Measurements from ENCODE around the gene ST3GAL4. TPM values are rescaled to one million over a fixed set of nuclear protein-coding genes. Genes with fewer than 3 reads are reported as not detected.
A peak's percentile ranks its signal among the peaks of the same experiment; 100 is the strongest.

Gene ST3GAL4
- total and polyA plus RNA-seq, 4 donors = 23.6 to 38.3 (median 31.7) TPM

DNA sequence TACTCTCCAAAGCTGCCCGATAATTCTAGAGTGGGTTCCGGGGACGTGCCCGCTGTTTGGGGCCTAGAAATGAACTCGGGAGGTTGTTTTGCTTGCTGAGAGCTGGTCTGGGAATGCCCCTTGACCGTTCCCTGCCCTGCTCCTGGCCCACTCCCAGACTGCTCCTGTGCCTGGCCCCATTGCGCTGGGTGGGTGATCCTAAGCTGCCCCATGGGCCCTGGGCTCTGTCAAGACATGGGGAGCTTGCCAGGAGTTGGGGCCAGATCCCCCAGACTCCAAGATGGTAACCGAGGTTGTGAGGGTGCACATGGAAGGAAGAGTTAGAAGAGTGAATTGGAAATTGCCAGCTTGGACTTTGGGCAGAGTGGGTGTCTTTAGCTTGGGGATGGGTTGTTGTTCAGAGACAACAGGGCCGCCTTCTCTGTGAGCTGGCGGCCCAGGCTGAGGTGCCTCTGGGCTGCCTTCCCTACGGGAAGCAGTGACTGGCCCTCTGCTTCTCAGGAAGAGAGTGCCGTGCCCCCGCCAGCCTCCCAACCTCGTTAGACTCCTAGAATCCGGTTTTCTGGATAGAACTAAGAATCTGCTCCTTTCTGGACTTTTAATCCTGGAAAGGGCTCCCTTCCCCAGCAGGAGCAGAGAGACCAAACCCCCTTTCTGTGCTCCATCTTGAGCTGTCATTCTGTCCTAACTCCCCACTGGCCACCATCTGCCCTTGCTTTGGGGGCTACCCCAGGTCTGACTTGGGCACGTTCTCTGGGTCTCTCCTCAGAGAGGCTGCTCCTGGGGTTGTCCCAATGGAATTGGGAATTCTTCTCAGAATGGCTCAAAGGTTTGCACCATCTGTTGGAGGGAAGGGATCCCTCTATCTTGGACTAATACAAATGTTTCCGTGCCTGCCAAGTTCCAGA is 1.8 kb downstream of the ST3GAL4 start:
- peaks cover 0 to 2% (median 0%) of the 10 kb centered on the region in 4 donors for H3K36me3 ChIP-seq (ENCODE audit: control insufficient read depth in 4 of 4, insufficient read depth in 4 of 4, low read length in 4 of 4)
- H3K27me3 ChIP-seq (ENCODE audit: control insufficient read depth in 3 of 3, insufficient read depth in 3 of 3, low read length in 2 of 3) = no peaks in the 10 kb centered on the region
- H3K9me3 ChIP-seq (ENCODE audit: control insufficient read depth in 4 of 4, insufficient read depth in 3 of 4, low read length in 3 of 4) = no peaks in the 10 kb centered on the region
- H3K27ac ChIP-seq (ENCODE audit: low read depth in 1 of 2, low read length in 1 of 2) = peak overlapping the region; percentile 43 to 79
- no peak for DNase-seq
- TF ChIP-seq, protein P1, sequence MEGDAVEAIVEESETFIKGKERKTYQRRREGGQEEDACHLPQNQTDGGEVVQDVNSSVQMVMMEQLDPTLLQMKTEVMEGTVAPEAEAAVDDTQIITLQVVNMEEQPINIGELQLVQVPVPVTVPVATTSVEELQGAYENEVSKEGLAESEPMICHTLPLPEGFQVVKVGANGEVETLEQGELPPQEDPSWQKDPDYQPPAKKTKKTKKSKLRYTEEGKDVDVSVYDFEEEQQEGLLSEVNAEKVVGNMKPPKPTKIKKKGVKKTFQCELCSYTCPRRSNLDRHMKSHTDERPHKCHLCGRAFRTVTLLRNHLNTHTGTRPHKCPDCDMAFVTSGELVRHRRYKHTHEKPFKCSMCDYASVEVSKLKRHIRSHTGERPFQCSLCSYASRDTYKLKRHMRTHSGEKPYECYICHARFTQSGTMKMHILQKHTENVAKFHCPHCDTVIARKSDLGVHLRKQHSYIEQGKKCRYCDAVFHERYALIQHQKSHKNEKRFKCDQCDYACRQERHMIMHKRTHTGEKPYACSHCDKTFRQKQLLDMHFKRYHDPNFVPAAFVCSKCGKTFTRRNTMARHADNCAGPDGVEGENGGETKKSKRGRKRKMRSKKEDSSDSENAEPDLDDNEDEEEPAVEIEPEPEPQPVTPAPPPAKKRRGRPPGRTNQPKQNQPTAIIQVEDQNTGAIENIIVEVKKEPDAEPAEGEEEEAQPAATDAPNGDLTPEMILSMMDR (IDR thresholded peaks at IDR 0.05; ENCODE audit: control extremely low read depth, extremely low read depth) = no peak
- no peak for ATAC-seq (ENCODE audit: insufficient read depth, low FRiP score)
- WGBS, 2 donors = 74 to 81% methylated on average over 17 of the region's 17 CpGs
- no peak overlapping the region for H3K4me3 ChIP-seq
- peaks cover 21 to 66% (median 27%) of the 10 kb centered on the region in 5 donors for H3K4me1 ChIP-seq (ENCODE audit: control insufficient read depth in 5 of 5, insufficient read depth in 5 of 5, low read length in 5 of 5)
- H3K9ac ChIP-seq (ENCODE audit: insufficient read depth in 1 of 2, low read length in 2 of 2) = peak overlapping the region in 1 of 2 donors; percentile 80

DNA sequence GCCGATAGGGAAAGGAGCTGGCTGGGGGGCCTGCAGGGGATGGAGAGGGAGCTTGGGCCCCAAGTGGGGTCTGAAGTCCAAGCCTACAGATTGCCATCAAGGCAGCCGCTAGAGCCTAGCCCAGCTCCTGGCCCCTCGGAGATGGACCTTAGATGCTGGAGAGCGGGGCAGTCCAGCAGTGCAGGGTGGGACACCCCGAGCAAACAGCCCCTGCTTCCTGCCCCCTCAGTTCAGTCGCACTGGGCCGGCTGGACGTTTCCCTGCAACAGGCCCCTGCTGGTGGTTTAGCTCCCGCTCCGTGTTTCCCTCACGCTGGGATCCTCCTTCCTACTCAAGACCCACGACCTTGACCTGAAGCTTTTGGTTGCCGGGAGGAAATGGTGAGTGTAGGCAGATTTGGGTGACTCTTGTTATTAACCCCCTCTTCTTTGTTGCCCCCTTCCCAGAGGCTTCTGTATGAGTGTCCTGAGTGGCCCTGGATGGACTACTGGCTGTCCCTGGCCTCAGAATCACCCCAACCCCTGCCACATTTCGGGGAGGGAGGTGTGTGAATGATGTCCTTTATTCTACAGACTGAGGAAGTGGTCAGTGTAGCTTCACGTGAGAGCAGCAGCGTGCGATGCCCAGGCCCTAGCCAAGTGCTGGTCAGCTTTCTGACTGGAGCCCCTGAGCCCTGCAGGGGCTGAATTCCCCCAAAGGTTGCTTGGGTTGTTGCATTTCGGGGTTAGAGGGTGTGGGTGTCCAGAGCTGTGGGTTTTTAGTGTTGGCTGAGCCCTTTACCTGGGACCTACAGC is 2.7 kb downstream of the ST3GAL4 start:
- Histone ChIP-seq H3K27ac (ENCODE audit: low read depth in 1 of 2, low read length in 1 of 2) (peak overlapping the region; percentile 43 to 79), H3K36me3 (ENCODE audit: control insufficient read depth in 4 of 4, insufficient read depth in 4 of 4, low read length in 4 of 4) (no peaks in the 10 kb centered on the region), H3K27me3 (ENCODE audit: control insufficient read depth in 3 of 3, insufficient read depth in 3 of 3, low read length in 2 of 3) (no peaks in the 10 kb centered on the region), H3K4me1 (ENCODE audit: control insufficient read depth in 5 of 5, insufficient read depth in 5 of 5, low read length in 5 of 5) (peaks cover 21 to 62% (median 25%) of the 10 kb centered on the region in 5 donors), H3K4me3 (no peak overlapping the region), H3K9me3 (ENCODE audit: control insufficient read depth in 4 of 4, insufficient read depth in 3 of 4, low read length in 3 of 4) (no peaks in the 10 kb centered on the region), H3K9ac (ENCODE audit: insufficient read depth in 1 of 2, low read length in 2 of 2) (no peak overlapping the region)
- DNase-seq (peak in 1 of 3 donors; percentile 45), ATAC-seq (ENCODE audit: insufficient read depth, low FRiP score) (no peak)
- 61 to 74% methylated on average over 18 of the region's 18 CpGs for WGBS, 2 donors
- TF ChIP-seq, protein P1 (IDR thresholded peaks at IDR 0.05; ENCODE audit: control extremely low read depth, extremely low read depth) = no peak

DNA sequence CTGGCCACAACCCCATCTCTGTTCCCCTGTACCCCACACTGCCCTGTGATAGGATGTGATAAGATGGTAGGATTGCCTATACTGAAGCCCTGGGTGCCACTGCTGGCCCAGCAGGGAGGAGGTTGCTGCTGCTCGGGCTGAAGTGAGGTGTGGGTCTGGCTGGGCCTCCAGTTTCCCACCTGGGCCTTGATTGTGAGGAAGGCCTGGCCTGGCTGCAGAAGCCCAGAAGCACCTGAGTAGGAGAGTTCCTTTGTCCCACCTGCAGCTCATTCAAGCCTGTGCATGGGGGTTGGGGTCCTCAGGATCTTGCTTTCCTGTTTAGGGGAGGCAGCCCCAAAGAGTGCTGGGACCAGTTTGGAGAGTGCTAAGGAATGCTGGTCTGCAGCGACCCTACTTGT is 3.3 kb downstream of the ST3GAL4 start:
- Histone ChIP-seq H3K4me1 (ENCODE audit: control insufficient read depth in 5 of 5, insufficient read depth in 5 of 5, low read length in 5 of 5) (peaks cover 17 to 58% (median 20%) of the 10 kb centered on the region in 5 donors), H3K9ac (ENCODE audit: insufficient read depth in 1 of 2, low read length in 2 of 2) (no peak overlapping the region), H3K27ac (ENCODE audit: low read depth in 1 of 2, low read length in 1 of 2) (no peak overlapping the region), H3K4me3 (no peak overlapping the region), H3K27me3 (ENCODE audit: control insufficient read depth in 3 of 3, insufficient read depth in 3 of 3, low read length in 2 of 3) (no peaks in the 10 kb centered on the region), H3K36me3 (ENCODE audit: control insufficient read depth in 4 of 4, insufficient read depth in 4 of 4, low read length in 4 of 4) (no peaks in the 10 kb centered on the region), H3K9me3 (ENCODE audit: control insufficient read depth in 4 of 4, insufficient read depth in 3 of 4, low read length in 3 of 4) (no peaks in the 10 kb centered on the region)
- WGBS, 2 donors = 75 to 85% methylated on average over 2 of the region's 2 CpGs
- TF ChIP-seq, protein P1 (IDR thresholded peaks at IDR 0.05; ENCODE audit: control extremely low read depth, extremely low read depth) = no peak
- DNase-seq (no peak), ATAC-seq (ENCODE audit: insufficient read depth, low FRiP score) (no peak)

Data from lung (tissue), 12 donors.